IPS-20b (cell line): ENCODE measurements around the gene KIAA1191.

ENCODE experiments used
- H3K27ac ChIP-seq: one replicate; pipeline ENCODE4 v1.5.1; 2013; ENCODE audit warnings: low read length
- H3K27me3 ChIP-seq: 2 replicates; pipeline ENCODE4 v1.6.1; 2013; ENCODE audit warnings: mild to moderate bottlenecking, low read length, inconsistent platforms; ENCODE audit not compliant: insufficient read depth
- H3K36me3 ChIP-seq: 2 replicates; pipeline ENCODE4 v1.6.1; 2013; ENCODE audit warnings: low read depth, mild to moderate bottlenecking, inconsistent platforms, low read length, moderate library complexity; ENCODE audit not compliant: insufficient read depth
- H3K4me1 ChIP-seq: 2 replicates; pipeline ENCODE4 v1.6.1; 2013; ENCODE audit warnings: mild to moderate bottlenecking, control low read depth, inconsistent platforms, low read length, moderate library complexity; ENCODE audit not compliant: insufficient read depth
- H3K4me3 ChIP-seq: 2 replicates; pipeline ENCODE4 v1.5.1; 2013; ENCODE audit warnings: mild to moderate bottlenecking, low read length, inconsistent platforms
- H3K9ac ChIP-seq: 2 replicates; pipeline ENCODE4 v1.6.1; 2013; ENCODE audit warnings: low read depth, mild to moderate bottlenecking, inconsistent platforms, low read length, moderate library complexity
- H3K9me3 ChIP-seq: 2 replicates; pipeline ENCODE4 v1.6.1; 2013; ENCODE audit warnings: mild to moderate bottlenecking, low read depth, low read length, inconsistent platforms; ENCODE audit not compliant: insufficient read depth

KIAA1191 gene

DNA sequence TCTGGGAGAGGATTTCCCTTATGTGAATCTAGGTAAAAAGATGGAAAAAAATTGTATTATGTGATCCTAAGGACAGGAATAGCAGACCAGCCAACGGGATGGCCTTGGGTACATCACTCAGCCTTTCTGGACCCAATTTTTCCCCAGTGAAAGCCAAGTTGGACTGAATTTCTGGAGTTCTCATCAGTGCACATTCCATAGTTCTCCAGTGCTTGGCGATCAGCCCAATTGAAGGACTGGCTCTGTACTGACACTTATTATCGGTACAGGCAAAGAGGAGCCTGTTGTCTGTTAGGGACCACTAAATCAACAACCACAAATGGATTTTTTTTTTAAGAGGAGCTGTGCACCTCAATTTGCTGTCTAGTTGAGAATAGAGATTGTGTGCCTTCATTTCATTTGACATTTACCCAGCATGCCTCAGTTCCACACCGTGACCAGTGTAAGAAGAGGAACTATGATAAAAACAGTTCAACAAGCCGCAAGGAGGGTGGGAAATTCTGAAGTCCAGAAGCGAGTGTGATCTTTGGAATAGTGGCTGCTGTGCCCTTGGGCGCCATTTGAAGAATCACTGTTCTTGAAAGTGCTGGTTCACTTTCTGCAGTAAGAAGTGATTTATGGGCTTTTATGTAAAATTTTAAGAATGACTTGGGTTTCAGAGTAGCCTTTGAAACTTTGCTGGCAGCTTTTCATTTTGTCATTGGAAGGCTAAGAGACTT is 11.7 kb upstream of the KIAA1191 start:
- Histone ChIP-seq H3K4me3 (no peak overlapping the region), H3K27me3 (no peaks in the 10 kb centered on the region), H3K36me3 (peaks cover 8% of the 10 kb centered on the region; the same call in 1 of the 2 replicates)

DNA sequence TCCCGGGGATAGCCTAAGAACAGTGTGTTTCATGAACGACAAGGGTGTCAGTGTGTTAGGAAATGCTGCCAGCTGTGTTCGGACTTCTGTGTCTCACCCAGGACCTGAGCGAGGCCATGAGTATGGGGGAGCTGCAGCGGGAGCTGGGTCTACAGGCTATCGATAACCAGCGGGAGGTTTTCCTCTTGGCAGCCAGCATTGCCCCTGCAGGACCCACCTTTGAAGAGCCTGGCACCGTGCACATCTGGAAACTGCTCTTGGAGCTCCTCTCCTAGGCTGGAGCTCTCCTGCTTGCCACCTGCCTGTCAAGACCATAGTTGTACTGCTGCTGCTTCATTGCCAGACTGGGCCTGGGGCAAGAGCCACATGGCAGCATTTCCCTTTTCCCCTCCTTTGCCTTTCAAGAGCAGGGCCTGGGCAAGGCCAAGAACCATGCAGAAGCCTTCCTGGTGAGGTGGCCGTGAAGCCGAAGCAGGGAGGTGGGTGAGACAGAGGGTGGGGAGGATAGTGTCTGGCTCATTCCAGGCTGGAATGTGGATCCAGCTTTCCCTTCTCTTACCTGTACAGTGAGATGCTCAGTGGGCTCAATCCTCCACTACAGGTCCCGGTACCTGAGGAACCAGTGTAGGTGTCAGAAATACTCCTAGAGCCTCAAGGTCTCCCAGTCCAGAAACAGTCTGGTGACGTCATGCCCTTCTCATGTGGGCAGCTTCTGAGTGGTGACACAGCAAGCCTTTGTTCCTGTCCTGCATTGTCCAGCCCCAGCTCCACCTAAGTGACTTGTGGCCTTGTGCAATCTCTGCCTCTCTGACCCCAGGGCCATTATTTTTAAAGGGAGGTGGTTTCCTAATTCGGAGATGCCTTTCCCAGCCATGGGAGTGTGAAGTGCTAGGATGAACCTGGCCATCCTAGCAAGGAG is 10.3 kb upstream of the KIAA1191 start:
- Histone ChIP-seq H3K9me3 (no peaks in the 10 kb centered on the region), H3K27ac (no peak overlapping the region), H3K9ac (no peak overlapping the region), H3K36me3 (peaks cover 8% of the 10 kb centered on the region; the same call in 1 of the 2 replicates), H3K4me3 (no peak overlapping the region), H3K4me1 (no peaks in the 10 kb centered on the region), H3K27me3 (peaks cover 13% of the 10 kb centered on the region)

More for the DNA sequence above, 11.7 kb upstream of the KIAA1191 start:
- Histone ChIP-seq H3K27ac (no peak overlapping the region), H3K9me3 (no peaks in the 10 kb centered on the region), H3K4me1 (no peaks in the 10 kb centered on the region), H3K9ac (no peak overlapping the region)

DNA sequence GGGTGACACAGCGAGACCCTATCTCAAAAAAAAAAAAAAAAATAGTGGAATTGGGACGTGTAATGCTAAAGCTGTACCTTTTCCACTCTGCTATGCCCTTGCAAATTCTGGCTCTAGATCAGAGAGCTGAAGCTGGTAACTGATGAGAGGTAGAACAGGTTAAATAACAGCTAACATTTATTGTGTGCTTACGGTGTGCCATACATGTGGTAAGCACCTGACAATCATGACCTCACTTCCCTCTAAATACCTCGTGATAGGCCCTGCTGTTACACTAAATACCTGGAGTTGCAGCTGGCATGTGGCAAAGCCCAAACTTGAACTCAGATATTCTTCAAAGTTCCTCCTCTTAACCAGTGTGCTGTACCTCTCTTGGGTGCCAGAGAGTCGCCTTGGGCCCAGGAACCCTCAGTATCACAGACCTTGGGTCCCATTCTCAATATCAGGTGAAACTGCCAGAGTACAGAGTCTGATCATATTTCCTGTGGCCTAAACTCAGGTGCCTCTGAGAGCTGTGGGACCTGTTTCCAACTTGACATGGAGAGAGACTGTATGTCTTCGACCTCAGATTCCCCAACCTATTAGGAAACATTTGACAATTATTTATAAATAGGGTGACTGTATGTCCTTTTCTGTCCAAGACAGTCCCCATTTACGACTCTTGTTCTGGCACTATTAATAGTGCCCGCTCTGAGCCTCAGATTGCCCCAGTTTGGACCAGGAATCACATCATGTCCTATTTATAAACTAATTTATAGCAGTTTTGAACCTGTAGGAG is 8.6 kb upstream of the KIAA1191 start:
- Histone ChIP-seq H3K27me3 (peaks cover 31% of the 10 kb centered on the region), H3K4me1 (no peaks in the 10 kb centered on the region), H3K36me3 (peaks cover 8% of the 10 kb centered on the region; the same call in 1 of the 2 replicates), H3K27ac (no peak overlapping the region), H3K9ac (no peak overlapping the region), H3K4me3 (no peak overlapping the region), H3K9me3 (no peaks in the 10 kb centered on the region)

DNA sequence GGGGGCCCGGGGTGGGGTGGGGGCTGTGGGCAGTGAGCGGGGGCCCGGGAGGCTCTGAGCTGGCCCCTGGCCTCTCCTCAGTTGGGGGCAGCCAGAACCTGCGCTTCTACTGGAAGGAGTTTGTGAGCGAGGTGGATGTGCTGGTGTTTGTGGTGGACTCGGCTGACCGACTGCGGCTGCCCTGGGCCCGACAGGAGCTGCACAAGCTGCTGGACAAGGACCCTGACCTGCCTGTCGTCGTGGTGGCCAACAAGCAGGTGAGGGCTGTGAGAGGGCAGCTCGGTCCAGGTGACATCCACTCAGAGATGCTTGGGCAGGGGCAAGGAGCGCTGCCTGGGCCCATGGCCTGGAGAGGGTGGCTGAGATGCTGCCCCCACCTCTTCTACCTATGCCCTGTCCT is 7.2 kb upstream of the KIAA1191 start:
- Histone ChIP-seq H3K36me3 (peaks cover 8% of the 10 kb centered on the region; the same call in 1 of the 2 replicates), H3K27ac (no peak overlapping the region), H3K9ac (no peak overlapping the region), H3K9me3 (no peaks in the 10 kb centered on the region), H3K4me3 (no peak overlapping the region), H3K4me1 (no peaks in the 10 kb centered on the region), H3K27me3 (peaks cover 45% of the 10 kb centered on the region)

DNA sequence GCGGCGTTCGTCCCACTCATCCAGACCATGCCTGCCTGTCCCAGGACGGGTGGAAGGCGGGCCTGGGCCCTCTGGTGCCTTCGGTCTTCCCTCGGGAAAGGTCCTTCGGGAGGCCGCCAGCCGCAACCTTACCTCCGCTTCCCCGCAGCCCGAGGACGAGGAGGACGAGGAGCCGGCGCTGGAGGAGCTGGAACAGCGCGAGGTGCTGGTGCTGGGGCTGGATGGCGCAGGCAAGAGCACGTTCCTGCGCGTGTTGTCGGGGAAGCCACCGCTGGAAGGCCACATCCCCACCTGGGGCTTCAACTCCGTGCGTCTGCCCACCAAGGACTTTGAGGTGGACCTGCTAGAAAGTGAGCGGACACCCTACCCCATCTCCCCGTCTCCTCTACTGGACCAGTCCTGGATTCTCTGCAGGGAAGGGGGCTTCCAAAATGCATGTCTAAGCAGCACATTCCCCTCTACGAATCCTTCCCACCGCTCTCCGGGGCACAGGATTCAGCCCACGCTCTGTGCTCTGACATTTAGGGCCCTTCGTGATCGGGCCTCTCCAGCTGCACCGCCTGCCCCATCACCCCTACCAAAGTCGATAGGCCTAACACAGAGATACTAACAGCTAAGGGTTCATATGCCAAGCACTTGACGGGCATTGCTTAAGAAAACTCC is 4.8 kb upstream of the KIAA1191 start:
- Histone ChIP-seq H3K9me3 (no peaks in the 10 kb centered on the region), H3K4me3 (peak overlapping the region; percentile 74), H3K36me3 (no peaks in the 10 kb centered on the region), H3K9ac (peak overlapping the region; percentile 43), H3K27ac (no peak overlapping the region), H3K27me3 (peaks cover 65% of the 10 kb centered on the region), H3K4me1 (no peaks in the 10 kb centered on the region)

DNA sequence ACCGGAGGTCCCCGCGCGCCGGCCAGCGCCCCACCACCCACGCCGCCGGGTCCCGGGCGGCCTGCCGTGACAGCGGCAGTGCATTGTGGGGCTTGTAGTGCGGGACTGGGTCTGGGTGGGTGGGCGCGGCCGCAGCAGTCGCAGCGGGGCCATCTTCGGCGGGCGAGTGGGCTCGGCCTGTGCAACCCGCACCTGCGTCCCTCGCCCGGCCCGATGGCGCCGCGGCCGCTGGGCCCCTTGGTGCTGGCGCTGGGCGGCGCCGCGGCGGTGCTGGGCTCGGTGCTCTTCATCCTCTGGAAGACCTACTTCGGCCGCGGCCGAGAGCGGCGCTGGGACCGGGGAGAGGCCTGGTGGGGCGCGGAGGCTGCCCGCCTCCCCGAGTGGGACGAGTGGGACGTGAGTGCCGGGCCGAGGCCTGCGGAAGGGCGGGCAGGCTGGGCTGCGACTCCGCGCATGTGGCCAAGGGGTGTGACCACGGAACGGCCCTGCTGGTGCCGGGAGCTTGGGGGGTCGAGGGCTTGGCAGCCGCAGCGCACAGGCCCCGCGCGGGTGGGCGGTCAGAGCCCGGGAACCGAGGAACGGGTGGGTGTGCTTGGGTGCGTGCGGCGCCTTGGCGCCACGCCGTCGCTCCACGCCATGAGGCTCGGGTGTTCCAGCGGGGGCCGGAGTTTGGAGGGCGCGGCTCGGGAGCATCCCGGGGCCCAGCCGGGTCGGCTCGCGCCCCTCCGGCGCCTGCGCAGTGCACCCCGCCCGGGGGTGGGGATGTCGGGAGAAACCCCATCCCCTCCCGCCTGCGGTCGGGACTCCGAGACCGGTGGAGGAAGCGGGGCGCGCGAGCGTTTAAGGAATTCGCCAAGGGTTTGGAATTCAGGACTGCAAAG is 4.0 kb upstream of the KIAA1191 start, which contains the start of gene ARL10:
Gene ARL10 (plus strand): TSS at position 137 of the 881 bp plus-strand sequence. CDS start 77 bp downstream, at position 214.
- Histone ChIP-seq H3K36me3 (no peaks in the 10 kb centered on the region), H3K9ac (peak within 1 kb of the TSS; percentile 43), H3K9me3 (no peaks in the 10 kb centered on the region), H3K4me3 (peak within 1 kb of the TSS; percentile 74), H3K27me3 (peaks cover 65% of the 10 kb centered on the region), H3K4me1 (no peaks in the 10 kb centered on the region), H3K27ac (no peak within 1 kb of the TSS)

DNA sequence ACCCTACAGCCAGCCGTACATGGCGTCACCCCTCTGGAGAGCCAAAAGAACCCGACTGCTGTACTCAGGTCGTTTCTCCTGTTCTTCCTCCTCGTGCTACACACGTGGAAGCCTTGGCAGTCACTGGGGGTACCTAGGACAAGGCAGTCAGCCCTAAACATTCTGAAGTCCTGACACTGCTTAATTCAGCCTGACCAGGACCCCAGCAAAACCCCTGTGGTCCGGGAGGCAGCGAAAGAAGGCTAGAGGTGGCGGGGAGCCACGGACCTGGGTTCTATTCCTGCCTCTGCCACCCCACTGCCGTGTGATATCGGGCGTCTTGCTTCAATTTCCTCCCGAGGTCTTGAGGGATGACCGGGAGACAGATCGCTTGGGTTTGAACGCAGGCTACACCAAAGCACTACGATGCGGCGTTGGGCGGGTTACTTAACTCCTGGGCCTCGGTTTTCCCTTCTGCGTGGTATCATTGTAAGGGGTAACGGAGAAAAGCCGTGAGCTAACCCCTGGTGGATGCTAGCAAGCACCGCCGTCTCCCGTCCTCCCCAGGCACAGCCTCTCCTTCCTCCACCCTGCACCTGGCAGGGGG is 3.3 kb upstream of the KIAA1191 start:
- H3K36me3 ChIP-seq = no peaks in the 10 kb centered on the region
- H3K27ac ChIP-seq = no peak overlapping the region
- peaks cover 65% of the 10 kb centered on the region for H3K27me3 ChIP-seq
- H3K4me3 ChIP-seq = peak overlapping the region; percentile 74
- H3K9ac ChIP-seq = no peak overlapping the region
- no peaks in the 10 kb centered on the region for H3K9me3 ChIP-seq
- H3K4me1 ChIP-seq = 0 out of 2 replicates have a peak, but pooled peaks cover under 1% of the 10 kb centered on the region

DNA sequence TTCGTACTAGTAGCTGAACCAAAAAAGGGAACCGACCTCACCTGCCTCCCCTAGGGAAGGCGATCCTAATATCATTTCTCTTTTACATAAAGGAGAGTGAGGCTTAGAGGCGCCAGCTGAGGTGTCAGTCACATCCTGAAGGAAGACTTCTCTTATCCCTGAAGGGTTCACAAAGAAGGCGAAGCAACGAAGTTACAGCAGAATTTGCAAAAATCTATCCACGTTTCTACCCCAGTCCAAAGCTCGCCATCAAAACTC is 598 bp upstream of the KIAA1191 start:
- H3K4me1 ChIP-seq = 0 out of 2 replicates have a peak, but pooled peaks cover 5% of the 10 kb centered on the region
- no peak overlapping the region for H3K27ac ChIP-seq
- H3K9me3 ChIP-seq = no peaks in the 10 kb centered on the region
- H3K36me3 ChIP-seq = peaks cover 19% of the 10 kb centered on the region; the same call in 1 of the 2 replicates
- H3K27me3 ChIP-seq = peaks cover 55% of the 10 kb centered on the region
- peak overlapping the region; percentile 94; the same call in 1 of the 2 replicates for H3K9ac ChIP-seq
- peak overlapping the region; percentile 92 for H3K4me3 ChIP-seq

DNA sequence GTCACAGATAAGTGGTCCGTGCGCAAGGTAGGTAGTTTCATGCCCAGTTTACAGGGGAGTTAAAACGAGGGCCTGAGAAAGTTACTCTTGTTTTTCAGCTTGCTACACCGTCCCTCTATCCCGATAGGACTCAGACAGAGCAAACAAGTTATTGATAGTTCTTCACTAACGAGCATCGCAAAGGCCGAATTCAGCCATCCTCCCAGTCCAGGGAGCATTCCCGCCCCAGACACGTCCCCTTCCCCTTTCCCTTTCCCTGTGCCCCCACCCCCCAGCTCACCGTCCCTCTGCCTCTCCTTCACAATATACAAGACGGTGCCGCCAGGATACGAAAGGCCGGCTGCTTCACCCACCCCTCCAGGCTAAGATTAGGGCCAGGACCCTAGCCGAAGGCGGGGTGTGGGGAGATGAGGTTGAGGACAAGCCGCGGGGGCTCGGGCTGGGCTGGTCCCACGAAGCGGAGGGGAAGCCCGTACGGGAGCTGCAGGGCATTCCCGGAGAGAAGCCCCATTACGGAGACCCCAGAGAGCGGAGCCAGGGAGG is 599 bp downstream of the KIAA1191 start:
- 0 out of 2 replicates have a peak, but pooled peaks cover 5% of the 10 kb centered on the region for H3K4me1 ChIP-seq
- H3K36me3 ChIP-seq = peaks cover 28% of the 10 kb centered on the region
- H3K27ac ChIP-seq = peak overlapping the region; percentile 57
- peak overlapping the region; percentile 94 for H3K9ac ChIP-seq
- H3K4me3 ChIP-seq = peak overlapping the region; percentile 92
- peaks cover 43% of the 10 kb centered on the region for H3K27me3 ChIP-seq
- H3K9me3 ChIP-seq = no peaks in the 10 kb centered on the region

DNA sequence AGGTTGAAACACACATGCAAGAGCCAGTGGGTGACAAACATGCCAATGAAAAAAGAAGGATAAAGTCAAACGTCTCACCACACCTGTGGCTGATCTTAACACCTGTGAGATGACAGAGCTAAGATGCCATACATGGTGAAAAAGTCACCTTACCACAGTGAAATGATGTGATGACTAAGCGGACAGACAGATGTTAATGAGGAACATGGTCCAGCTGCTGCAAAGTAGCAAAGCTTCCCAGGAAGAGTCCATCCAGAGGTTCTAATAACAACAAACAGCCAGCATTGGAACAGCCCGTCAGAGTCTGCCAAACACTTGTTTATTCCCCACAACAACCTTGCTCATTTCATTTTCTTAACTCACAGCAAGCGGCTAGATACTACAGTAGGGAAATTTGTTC is 1.9 kb downstream of the KIAA1191 start:
- no peak overlapping the region for H3K27ac ChIP-seq
- no peaks in the 10 kb centered on the region for H3K9me3 ChIP-seq
- H3K4me3 ChIP-seq = peak overlapping the region; percentile 41
- no peak overlapping the region for H3K9ac ChIP-seq
- peaks cover 30% of the 10 kb centered on the region for H3K27me3 ChIP-seq
- H3K36me3 ChIP-seq = peaks cover 37% of the 10 kb centered on the region
- H3K4me1 ChIP-seq = 0 out of 2 replicates have a peak, but pooled peaks cover 5% of the 10 kb centered on the region
